GM13976 (cell line): Measurements from ENCODE around the gene EFCAB3.
"Not testable (repeated sequence)": the region's sequence is repeated elsewhere in the genome, so short reads cannot be mapped to it uniquely, and the experiment has no call there.

Experiments used
- DNase-seq: peaks from one replicate; pipeline ENCODE4 v3.0.0; 2012; ENCODE audit warnings: low spot score
- in situ Hi-C: fragments of 300-500 bp; cut with MboI; formaldehyde crosslinking; loops from one replicate; pipeline ENCODE4 v1.12.0; 2022; ENCODE audit warnings: low sequenced_read_pairs, mixed read lengths, inconsistent platforms; ENCODE audit not compliant: unreplicated experiment
- TF ChIP-seq, protein P1 (sequence below): IDR thresholded peaks from 2 replicates; pipeline ENCODE4 v1.5.1; 2012; ENCODE audit warnings: borderline replicate concordance, mild to moderate bottlenecking; ENCODE audit not compliant: insufficient read depth; ENCODE audit errors: extremely low read depth, missing control alignments, control extremely low read depth

The EFCAB3 gene

DNA sequence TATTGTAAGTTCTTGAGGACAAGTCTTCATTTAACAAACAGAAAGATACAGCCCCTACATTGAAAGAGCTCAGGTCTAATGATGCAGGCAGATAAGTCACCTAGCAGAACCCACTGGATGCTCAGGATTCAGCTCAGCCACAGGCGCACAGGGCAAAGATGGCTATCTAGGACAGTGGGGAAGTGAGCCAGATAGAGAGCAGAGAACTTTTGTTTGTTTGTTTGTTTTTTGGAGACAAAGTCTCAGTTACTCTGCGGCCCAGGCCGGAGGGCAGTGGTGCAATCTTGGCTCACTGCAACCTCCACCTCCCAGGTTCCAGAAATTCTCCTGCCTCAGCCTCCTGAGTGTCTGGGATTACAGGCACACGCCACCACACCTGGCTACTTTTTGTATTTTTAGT lies 63.7 kb downstream of the EFCAB3 start:
- TF ChIP-seq, protein P1, sequence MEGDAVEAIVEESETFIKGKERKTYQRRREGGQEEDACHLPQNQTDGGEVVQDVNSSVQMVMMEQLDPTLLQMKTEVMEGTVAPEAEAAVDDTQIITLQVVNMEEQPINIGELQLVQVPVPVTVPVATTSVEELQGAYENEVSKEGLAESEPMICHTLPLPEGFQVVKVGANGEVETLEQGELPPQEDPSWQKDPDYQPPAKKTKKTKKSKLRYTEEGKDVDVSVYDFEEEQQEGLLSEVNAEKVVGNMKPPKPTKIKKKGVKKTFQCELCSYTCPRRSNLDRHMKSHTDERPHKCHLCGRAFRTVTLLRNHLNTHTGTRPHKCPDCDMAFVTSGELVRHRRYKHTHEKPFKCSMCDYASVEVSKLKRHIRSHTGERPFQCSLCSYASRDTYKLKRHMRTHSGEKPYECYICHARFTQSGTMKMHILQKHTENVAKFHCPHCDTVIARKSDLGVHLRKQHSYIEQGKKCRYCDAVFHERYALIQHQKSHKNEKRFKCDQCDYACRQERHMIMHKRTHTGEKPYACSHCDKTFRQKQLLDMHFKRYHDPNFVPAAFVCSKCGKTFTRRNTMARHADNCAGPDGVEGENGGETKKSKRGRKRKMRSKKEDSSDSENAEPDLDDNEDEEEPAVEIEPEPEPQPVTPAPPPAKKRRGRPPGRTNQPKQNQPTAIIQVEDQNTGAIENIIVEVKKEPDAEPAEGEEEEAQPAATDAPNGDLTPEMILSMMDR = no peak
- no peak for DNase-seq
- in situ Hi-C loops = no loop called here

GRCh38 chr17:62445791-62446190 lies 65.4 kb downstream of the EFCAB3 start:
- in situ Hi-C loops, DNase-seq: not testable (repeated sequence)

DNA sequence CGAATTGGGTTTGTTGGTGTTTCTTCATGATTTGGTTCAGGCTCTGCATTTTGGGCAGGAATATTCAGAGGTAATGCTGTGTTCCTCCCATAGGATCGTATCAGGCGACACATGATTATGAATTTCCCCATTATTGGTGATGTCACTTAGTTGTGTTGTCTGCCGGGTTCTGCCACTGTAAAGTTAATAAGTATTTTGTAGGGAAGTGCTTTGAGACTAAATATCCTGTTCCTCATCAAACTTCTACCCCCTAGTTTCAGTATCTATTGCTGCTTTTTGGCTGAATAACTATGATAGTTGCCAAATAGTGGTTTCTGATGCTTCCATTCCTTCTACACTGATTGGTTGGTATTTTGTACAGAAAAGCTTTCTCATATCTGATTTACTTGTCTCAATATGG lies 71.8 kb downstream of the EFCAB3 start:
- DNase-seq, in situ Hi-C loops: not testable (repeated sequence)

- in situ Hi-C loops, DNase-seq: not testable (repeated sequence)
These were observed 72.7 kb downstream of the EFCAB3 start for GRCh38 chr17:62453041-62453440.

DNA sequence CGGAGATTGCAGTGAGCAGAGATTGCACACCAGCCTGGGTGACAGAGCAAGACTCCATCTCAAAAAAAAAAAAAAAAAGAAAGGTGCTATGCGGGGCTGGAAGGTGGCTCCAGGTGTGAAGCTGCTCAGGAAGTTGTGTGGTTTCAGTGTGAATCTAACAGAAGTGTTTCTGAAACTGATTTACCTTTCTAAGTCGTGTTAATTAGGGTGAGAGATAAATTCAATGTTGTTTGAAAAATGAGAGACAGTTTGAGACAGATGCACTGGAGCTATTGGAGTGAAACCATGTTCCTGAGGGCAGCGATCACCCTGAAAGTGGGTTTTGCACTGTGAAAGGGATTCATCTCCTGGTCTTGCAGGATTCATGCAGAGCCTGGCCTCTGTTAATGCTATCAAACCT lies 73.3 kb downstream of the EFCAB3 start:
- DNase-seq, in situ Hi-C loops: not testable (repeated sequence)

DNA sequence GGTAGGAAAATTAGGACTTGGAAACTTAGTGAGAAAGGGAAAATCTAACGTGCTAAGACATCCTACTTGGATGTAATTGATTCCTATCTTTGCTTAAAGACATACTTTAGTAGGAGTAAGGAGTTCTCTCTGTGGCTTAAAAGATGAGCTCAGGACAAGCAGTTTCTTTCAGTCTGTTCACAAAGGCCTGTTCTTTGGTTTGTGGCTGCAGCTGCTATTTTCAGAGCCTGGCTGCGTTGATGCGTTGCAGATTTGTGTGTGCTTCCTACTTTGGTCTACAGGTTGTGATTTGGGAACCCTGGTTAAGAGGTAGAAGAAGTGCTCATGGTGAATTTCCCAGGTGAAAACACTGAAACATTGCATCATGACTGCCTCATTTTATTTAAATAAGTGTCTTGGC lies 73.8 kb downstream of the EFCAB3 start:
- not testable (repeated sequence) for DNase-seq

GRCh38 chr17:62456016-62456415 lies 75.7 kb downstream of the EFCAB3 start:
- DNase-seq = no peak
- TF ChIP-seq, protein P1 = no peak
- in situ Hi-C loops = no loop called here

More for the DNA sequence above, 73.8 kb downstream of the EFCAB3 start:
- in situ Hi-C loops = not testable (repeated sequence)

- in situ Hi-C loops, DNase-seq: not testable (repeated sequence)
These were observed 78.1 kb downstream of the EFCAB3 start for GRCh38 chr17:62458483-62458882.

GRCh38 chr17:62464422-62464821 lies 84.1 kb downstream of the EFCAB3 start:
- DNase-seq, in situ Hi-C loops: not testable (repeated sequence)

GRCh38 chr17:62465271-62465670 lies 84.9 kb downstream of the EFCAB3 start:
- not testable (repeated sequence) for DNase-seq

More at GRCh38 chr17:62465271-62465670, 84.9 kb downstream of the EFCAB3 start:
- in situ Hi-C loops = not testable (repeated sequence)
